HS-5 (cell line): ENCODE results near the gene LYZL1.
"Not testable (repeated sequence)": the region's sequence is repeated elsewhere in the genome, so short reads cannot be mapped to it uniquely, and the experiment has no call there.

Experiments
- DNase-seq: peaks from one replicate; pipeline ENCODE4 v3.0.0-alpha.2; 2012; ENCODE audit warnings: low read depth

The LYZL1 gene

GRCh38 chr10:29332061-29332760 lies 43.3 kb downstream of the LYZL1 start:
- DNase-seq: no peak

- DNase-seq: no peak
Observed at GRCh38 chr10:29332761-29333148, 43.9 kb downstream of the LYZL1 start.

GRCh38 chr10:29337526-29337925 lies 48.7 kb downstream of the LYZL1 start:
- DNase-seq: not testable (repeated sequence)

- no peak for DNase-seq
Observed at GRCh38 chr10:29343607-29344038, 54.8 kb downstream of the LYZL1 start.

- no peak for DNase-seq
Observed at GRCh38 chr10:29344073-29344820, 55.4 kb downstream of the LYZL1 start.

- no peak for DNase-seq
Observed at GRCh38 chr10:29345144-29345909, 56.5 kb downstream of the LYZL1 start.

- no peak for DNase-seq
Observed at GRCh38 chr10:29345910-29346209, 57.0 kb downstream of the LYZL1 start.

GRCh38 chr10:29346296-29347001 lies 57.6 kb downstream of the LYZL1 start:
- no peak for DNase-seq

- DNase-seq: no peak
Observed at GRCh38 chr10:29348836-29349235, 60.0 kb downstream of the LYZL1 start.

- DNase-seq: no peak
Observed at GRCh38 chr10:29353305-29353704, 64.4 kb downstream of the LYZL1 start.

GRCh38 chr10:29353887-29354561 lies 65.2 kb downstream of the LYZL1 start:
- no peak for DNase-seq

GRCh38 chr10:29355411-29355991 lies 66.6 kb downstream of the LYZL1 start:
- DNase-seq: no peak

GRCh38 chr10:29356931-29357330 lies 68.1 kb downstream of the LYZL1 start:
- DNase-seq: no peak

- DNase-seq: no peak
Observed at GRCh38 chr10:29358010-29358616, 69.2 kb downstream of the LYZL1 start.

GRCh38 chr10:29360215-29360853 lies 71.5 kb downstream of the LYZL1 start:
- DNase-seq: not testable (repeated sequence)
